G401 (cell line): ENCODE results near the gene PLXNA2. TPM values are rescaled to one million over a fixed set of nuclear protein-coding genes. Genes with fewer than 3 reads are reported as not detected.

ENCODE experiments used
- DNase-seq: peaks from one replicate; pipeline ENCODE4 v3.0.0-alpha.2; 2015; ENCODE audit warnings: low spot score
- in situ Hi-C: cut with HindIII; loops from 2 replicates; pipeline ENCODE4 v1.10.0; 2016; ENCODE audit warnings: low sequenced_read_pairs, mixed read lengths
- total RNA-seq: library from RNA; depleted of rRNA; stranded (reverse); fragments of >200 nt; shearing (Covaris generic); gene quantifications from 2 replicates; pipeline ENCODE4 v1.2.3, GENCODE V29; 2014

PLXNA2 gene
- total RNA-seq, 1 experiment from 2014 or later: 0.92 TPM

DNA sequence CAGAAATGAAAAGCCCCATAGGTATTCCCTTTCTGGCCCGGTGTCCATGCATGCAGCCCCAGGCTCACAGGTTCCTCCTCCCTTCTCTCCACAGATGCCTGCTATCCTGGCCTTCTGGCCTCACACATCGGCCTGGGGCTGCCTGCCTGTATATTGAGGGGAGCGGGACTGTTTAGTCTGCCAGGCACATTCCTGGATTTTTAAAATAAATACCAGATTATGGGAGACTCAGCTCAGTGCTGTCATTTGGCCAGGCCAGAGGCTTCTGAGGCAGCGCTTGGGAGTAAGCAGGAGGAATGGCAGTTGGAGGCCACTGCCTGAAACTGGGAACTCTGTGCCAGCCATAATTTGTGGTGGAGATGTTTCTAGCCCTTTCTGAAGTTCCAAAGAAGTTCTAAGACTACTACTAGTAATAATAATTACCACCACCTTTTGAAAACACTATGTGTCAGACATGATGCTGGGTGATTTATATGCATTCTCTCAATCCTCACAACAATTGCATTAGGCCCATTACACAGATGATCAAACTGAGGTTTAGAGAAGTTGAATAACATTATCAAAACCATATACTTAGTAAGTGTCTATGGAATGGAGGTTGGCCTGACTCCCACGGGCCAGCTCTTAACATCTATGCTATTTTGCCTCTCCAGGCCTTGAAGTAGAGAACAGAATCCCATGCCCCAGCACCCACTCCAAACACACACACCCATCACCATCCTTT is 107.6 kb downstream of the PLXNA2 start:
- no peak for DNase-seq
- in situ Hi-C loops: no loop called here

DNA sequence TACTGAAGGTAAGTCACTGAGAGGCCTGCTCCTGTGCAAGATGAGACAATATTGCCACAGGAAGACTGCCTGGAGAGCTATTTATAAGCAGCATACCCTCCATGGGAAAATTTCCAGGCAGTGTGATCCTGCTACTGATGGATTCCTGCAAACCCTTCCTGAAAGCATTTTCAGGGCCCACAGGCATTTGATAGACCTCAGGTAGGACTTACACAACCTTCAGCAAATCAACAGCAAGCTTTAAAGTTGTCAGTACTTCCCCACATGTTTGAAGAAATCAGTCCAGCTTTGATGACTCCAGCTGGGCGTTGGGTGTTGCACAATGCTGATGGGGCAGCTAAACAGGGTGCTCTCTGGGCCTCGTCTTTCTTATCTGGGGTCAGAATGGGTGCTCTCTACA is 108.8 kb downstream of the PLXNA2 start:
- in situ Hi-C loops: no loop called here
- DNase-seq: no peak

DNA sequence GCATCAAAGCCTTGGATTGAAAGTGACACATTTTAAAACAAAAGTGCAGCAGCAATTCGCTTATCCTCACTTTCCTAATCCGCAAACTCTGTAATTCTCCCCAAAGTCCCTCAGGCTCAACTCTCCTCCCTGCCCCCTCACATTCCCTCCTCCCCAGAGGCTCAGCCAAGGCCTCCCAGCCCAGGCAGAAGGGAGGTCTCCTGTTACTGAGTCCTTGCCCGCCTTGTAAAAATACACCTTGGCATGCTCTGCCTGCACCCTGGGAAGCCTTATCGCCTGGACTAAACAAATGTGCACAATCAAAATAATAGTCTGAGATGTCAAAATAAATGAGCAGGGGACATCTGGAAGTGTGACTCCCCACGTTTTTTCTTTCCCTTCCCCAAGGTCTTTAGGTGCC is 109.7 kb downstream of the PLXNA2 start:
- peak; percentile 66 for DNase-seq
- in situ Hi-C loops: no loop called here

DNA sequence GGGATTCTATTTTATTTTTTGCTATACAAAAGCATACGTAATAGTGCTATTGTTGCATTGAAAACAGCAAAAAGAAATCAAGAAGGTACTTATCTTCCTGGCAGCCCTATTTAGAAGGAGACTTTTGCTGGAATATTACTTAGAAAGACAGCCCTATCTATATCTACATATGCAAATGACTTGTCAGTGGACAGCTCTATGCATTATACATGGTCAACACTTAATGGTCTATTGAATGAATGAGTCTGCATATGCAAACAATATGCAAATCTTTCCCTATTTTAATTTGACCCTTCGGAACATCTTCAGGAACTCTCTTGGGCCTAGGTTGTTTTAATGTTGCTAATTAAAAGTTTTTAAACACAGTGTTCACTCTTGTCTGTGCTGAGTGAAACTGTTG is 110.8 kb downstream of the PLXNA2 start:
- in situ Hi-C loops: no loop called here
- no peak for DNase-seq

DNA sequence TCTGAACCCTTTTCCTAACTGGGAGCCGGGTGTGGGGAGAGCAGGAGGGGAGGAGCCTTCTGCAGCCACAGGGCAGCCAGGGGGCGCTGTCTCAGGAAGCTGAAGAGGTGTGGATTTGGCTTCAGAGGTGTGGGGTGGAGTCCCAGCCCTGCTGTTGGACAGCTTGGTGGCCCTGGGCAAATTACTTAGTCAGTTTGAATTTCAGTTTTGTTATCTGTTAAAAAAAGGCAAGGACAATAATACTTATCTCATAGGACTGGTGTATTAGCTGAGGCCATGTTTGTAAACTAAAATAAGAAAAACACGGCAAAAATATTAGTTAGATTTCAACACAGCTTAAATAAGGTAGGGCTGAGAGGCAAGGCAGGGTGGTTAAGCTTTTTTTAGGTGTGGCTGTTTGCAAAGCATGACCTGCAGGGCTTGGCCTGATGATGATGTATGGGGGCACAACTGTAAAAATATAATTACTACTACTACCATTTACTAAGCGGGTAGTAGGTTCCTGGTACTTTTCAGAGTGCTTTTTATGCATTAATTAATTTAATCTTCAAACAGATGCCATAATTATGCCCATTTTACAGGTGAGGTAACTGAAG is 111.8 kb downstream of the PLXNA2 start:
- in situ Hi-C loops: no loop called here
- DNase-seq: peak; percentile 67

DNA sequence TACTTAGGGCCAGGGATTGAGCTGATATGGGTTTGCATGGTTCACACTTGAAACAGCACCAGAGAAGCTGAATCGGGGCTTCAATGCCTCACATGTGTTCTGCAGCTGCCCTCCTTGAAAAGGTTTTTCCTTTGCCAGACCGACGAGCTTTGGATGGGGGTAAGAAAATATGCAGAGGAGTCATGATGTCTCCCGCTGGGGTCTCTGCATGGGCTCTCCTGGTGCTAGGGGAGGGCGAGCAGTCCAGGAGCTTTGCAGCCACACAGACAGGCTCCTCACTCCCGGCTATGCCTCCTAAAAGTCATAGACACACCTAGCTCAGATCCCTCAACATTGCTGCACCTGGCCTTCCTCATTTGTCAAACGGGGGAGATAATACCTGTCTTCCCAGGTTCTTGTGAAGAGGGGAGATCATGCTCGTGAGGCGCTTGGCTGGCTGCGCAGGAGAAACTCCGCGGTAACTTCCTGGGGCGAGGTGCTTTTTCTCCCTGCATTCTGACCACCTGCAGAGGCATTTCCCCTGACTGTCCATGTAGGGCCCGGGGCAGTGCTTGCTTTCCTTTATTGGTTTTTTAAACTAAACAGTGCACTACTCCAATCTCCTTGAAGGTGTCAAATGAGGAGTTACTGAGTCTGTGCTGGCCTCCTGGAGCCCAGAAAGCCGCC is 112.4 kb downstream of the PLXNA2 start:
- no peak for DNase-seq
- in situ Hi-C loops: no loop called here

DNA sequence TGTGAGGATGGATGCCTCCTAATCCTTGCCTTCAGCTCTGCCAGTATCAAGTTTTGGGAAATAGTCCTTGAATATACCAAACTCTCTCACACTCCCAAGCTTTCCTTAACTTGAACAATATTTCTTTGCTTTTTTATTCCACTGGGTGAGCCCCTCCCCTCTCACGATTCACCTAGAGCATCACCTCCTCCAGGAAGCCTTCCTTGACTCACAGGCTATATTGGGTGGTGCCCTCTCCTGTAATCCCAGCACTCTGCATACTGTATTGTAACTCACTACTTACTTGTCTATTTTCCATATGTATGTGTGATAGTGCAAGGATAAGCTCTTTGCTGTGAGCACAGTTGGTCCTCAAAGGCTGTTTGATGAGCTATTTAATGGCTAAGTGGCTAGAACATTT is 114.7 kb downstream of the PLXNA2 start:
- no peak for DNase-seq
- in situ Hi-C loops: no loop called here

DNA sequence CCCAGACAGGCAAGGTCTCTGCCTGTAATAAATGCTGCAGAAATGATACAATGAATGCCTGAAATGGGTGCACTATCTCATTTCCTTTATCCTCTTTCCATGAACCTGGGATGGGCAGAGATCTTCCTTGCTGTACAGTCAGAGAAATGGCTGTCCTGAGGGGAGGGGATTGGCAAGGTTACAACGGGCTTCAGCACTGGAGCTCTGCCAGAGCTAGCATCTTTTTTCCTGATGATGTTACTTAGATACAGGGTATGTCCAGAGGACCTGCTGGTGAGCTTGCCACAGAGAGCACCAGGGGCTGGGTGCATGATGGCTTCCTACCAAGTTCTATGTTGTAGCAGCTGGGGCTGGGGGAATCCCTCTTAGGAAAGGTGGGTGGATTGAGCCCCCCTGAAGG is 115.1 kb downstream of the PLXNA2 start:
- in situ Hi-C loops: no loop called here
- DNase-seq: no peak

DNA sequence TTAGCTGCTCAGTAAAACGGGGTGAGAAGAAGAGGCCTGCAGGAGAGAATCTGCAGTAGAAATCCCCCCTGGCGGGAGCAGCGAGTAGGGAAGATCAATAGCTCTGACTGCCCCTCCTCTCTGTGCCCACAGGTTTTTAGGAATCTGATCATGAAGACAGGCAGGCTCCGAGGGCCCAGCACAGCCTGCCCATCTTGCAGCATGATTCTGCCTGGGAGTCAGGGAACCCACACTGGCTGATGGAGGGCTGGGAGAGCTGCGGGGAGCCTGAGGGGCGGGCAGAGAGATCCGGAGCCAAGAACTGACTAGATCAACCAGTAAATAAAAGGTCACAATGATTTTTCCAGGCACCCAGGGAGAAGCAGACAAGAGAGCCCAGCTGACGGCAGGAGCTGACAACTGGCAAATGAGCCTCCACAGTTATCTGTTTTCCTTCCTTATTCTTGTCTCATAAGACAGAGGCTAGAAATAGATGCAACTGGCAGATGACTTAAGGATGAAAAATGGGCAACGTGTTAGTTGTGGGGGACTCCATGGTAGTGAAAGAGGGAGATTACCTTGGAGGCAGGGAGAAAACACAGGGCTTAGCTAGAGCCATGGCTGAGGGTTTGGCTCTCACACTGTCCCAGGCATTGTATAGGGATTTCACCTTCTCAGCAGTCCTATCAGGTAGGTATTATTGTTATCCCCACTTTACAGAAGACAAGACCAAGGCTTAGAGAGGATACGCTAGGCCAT is 116.2 kb downstream of the PLXNA2 start:
- DNase-seq: peak; percentile 56
- in situ Hi-C loops: no loop called here

DNA sequence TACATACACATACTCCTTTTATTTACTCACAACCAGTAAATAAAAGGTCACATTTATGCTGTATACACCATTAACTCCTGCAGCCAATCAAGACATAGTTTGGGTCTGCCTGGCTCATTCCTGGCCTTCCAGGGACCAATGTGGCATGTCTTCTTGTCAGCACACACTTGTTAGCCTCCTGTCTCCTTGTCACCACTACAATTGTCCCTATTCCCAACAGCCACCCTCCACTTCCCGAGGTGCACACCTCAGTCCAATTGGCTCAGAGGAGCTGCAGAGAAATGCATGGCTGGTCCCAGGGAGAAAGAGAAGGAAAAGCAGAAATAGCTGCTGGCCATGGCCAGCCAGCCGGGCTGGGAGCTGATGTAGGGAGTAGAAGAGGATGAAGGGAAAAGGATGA is 116.9 kb downstream of the PLXNA2 start:
- in situ Hi-C loops: no loop called here
- DNase-seq: no peak

DNA sequence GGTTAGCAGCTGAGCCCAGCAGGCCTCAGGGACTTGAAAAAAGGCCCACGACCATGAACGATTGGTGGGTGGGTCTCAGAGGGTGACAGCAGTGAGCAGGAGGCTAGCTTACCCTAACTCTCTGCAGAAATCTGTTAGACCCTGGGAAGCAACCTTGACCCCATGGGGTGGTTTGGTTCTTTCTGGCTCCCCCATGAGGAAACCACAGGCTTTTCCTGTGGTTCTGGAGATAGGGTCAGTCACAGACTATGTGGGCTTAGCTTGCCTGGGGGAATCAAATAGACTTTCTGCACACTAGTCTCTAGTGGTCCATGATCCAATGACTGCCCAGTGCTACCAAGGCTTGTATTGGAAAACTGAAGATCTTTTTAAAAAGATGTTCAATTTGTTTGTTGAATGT is 118.1 kb downstream of the PLXNA2 start:
- in situ Hi-C loops: no loop called here
- DNase-seq: no peak

DNA sequence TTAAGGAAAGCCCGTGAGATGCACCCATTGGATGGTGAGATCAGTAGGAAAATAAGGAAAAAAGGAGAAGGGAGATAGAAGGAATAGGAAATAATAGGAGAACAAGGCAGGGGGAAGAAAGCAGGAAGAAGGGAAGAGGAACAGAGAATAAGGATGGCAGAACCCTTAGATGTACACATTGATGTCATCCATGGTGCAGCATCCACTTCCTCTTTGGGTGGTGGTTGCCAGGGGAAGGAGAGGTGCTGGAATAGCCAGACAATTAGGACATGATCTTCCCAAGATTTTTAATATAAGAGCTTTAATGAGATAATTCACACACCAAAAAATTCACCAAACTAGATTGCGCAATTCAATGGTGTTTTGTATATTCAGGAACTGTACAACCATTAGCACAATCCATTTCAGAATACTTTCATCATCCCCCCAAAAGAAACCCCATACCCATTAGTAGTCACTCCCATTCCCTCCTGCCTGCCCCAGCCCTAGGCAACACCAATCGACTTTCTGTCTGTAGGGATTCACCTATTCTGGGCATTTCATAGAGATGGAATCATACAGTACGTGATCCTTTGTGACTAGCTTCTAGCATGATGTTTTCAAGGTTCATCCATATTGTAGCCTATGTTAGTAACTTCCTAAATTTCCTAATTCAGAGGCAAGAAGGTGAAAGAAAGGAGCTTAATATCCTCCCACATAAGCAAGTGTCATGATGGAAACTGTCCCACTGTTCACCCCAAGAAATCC is 121.4 kb downstream of the PLXNA2 start:
- in situ Hi-C loops: no loop called here
- DNase-seq: no peak

DNA sequence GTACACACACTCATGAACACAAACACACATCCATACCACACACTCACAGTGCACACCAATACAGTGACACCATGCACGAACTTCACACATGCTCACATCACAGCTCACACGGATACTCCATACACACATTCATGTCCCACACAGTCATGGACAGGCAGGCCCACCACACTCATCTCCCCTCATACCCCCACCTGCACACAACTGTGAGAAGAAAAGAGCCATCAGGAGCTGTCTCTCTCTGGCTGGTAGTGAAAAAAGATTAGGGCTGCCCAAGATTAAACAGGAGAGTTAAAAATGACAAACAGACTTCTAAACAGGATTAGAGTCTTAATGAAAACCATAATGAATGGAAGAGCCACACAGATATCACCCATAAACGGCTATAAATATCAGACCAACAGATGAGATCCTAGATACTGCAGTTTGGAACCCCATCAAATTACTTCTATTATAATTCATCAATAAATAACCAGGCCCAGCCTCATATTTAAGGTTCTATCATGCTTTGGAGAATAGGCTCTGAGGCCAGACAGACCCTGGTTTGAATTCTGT is 122.3 kb downstream of the PLXNA2 start:
- in situ Hi-C loops: no loop called here
- no peak for DNase-seq

DNA sequence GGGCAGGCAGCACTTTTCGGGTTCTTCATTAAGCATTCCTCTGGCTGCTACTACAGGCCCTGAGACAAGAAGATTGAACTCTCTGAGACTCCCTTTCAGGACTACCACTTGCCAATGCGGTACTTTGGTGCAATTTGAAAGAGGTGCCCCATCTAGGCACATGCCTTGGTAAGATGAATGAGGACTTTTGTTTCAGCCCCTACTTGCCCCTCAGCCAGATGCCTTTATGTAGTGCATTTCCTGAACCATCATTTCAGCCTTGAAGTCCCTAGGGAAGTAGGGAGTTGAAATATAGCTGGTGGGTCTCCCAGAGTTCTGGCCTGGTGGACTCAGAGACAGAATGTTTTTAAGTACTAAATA is 123.8 kb downstream of the PLXNA2 start:
- in situ Hi-C loops: no loop called here
- DNase-seq: no peak

DNA sequence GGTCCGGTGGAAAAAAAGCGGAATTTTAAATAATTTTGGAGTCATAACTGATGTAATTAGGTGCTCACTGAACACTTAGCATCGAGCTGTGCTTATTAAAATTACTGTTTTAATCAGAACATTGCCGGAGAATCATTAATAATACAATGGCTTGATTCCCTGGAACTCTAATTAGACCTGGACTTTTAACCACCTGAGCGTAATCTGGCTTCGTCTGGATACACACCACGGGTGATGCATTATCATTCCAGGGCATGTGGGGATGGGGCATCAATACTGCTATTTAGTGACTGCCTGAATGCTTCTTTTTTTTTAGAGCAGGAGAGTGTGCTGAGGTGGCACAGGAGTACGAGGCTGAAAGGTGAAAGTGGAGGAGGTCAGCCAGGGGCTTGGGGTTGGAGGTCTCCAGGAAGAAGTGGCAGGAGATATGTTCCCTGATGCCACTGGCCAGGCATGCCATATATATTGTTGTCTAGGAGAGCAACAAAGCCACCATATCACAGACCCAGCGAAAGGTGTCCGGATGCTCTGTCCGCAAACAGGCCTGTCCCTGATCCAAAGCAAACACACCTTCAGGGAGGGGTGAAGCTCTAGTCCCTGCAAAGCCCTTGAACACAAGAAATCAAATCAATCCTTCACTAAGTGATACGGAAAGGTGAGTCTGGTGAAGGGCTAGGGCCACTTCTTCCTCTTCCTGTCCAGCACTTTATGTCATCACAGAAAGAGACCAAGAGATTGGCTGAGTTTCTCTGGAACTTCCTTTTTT is 125.2 kb downstream of the PLXNA2 start:
- in situ Hi-C loops: no loop called here
- no peak for DNase-seq

DNA sequence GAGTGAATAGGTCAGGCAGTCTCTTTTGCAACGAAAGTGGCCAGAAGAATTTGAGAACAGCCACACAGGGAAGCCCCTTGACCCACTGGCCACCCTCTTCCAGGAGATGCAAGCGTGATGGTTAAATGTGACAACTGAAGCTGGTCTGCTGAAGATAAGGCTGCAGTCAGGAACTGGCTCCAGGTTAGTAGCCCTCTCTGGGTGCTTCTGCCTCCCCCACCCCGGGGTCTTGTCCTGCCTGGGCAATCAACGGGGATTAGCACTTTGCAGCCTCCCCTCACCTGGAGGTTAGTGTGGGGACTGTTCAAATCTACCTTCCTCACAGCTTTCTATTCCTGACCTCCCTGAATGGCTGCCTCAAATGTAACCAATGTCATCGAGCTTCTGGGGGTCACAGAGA is 125.9 kb downstream of the PLXNA2 start:
- in situ Hi-C loops: no loop called here
- DNase-seq: no peak

DNA sequence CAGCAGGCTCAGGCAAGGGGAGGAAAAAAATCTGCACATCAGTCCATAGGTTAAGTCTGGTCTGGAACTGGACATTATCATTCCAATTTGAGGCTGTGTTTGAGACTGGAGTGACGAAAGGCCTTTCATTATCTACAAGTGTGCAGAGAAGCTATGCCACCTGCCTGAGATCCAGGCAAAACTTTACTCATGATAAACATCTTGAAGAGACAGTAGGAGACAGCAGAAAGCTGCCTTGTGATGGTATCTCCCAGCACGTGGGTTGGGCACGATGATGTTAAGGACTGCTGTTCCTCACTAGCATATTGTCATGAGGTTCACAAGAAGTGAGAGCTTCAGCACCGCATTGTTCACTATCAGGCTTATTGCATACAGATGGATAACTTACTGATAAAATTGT is 126.4 kb downstream of the PLXNA2 start:
- in situ Hi-C loops: no loop called here

DNA sequence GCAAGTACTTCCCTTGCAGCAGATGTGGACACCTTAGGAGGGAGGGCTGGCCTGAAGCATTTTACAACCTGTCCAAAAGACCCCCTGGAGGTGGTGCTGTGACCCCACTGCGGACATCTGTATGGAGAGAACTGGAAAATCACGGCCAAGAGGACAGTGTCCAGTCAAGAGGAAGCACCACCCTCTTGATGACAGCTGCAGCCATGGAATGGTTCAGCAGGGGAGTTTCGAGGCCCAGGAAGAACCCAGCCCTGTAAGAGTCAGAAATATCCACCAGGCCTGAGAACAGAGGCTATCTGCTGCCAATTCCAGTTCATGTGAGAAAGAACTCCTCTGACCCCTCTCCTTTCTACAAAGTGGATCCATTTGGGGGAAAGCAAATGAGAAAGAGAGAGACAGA is 126.8 kb downstream of the PLXNA2 start:
- in situ Hi-C loops: no loop called here
- DNase-seq: no peak

More for the DNA sequence above, 126.4 kb downstream of the PLXNA2 start:
- no peak for DNase-seq
